GM23338 (cell line): ENCODE data around the gene LPP. TPM values are rescaled to one million over a fixed set of nuclear protein-coding genes. Genes with fewer than 3 reads are reported as not detected.

Experiments used
- ATAC-seq: fragments of 200-7000 bp; cut with Tn5 transposase; 3 replicates; pipeline ENCODE4 v1.9.1; 2020
- DNase-seq: peaks from one replicate; pipeline ENCODE4 v3.0.0-alpha.2; 2015; ENCODE audit warnings: low spot score
- H2AFZ ChIP-seq: fragments of 200-600 bp; sonication (generic); 2 replicates; pipeline ENCODE4 v1.8.0; 2016; ENCODE audit warnings: antibody characterized with exemption, mild to moderate bottlenecking, moderate library complexity
- H3F3A ChIP-seq: fragments of 200-600 bp; sonication (generic); replicated peaks from 2 replicates; pipeline ENCODE4 v1.8.0; 2017; ENCODE audit warnings: antibody characterized with exemption, mixed run types, low read depth
- H3K27ac ChIP-seq: fragments of 200-600 bp; sonication (generic); 2 replicates; pipeline ENCODE4 v1.6.1; 2016; ENCODE audit warnings: low read depth
- H3K27me3 ChIP-seq: fragments of 200-600 bp; sonication (generic); 2 replicates; pipeline ENCODE4 v1.8.0; 2016; ENCODE audit warnings: mild to moderate bottlenecking, mixed run types, moderate library complexity; ENCODE audit not compliant: insufficient read depth
- H3K36me3 ChIP-seq: fragments of 200-600 bp; sonication (generic); 2 replicates; pipeline ENCODE4 v1.8.0; 2016; ENCODE audit warnings: mild to moderate bottlenecking; ENCODE audit not compliant: insufficient read depth
- H3K4me1 ChIP-seq: fragments of 200-600 bp; sonication (generic); 2 replicates; pipeline ENCODE4 v1.8.0; 2016; ENCODE audit warnings: mild to moderate bottlenecking, moderate library complexity; ENCODE audit not compliant: insufficient read depth
- H3K4me2 ChIP-seq: fragments of 200-600 bp; sonication (generic); 2 replicates; pipeline ENCODE4 v1.7.1; 2017; ENCODE audit warnings: mixed run types
- H3K4me3 ChIP-seq: fragments of 200-600 bp; sonication (generic); 2 replicates; pipeline ENCODE4 v1.6.1; 2016; ENCODE audit warnings: mixed run types
- H3K79me2 ChIP-seq: fragments of 200-600 bp; sonication (generic); replicated peaks from 2 replicates; pipeline ENCODE4 v1.8.0; 2017; ENCODE audit warnings: mild to moderate bottlenecking; ENCODE audit not compliant: insufficient read depth
- H3K9me2 ChIP-seq: fragments of 200-600 bp; sonication (generic); 2 replicates; pipeline ENCODE4 v1.8.0; 2017; ENCODE audit not compliant: insufficient read depth
- H4K20me1 ChIP-seq: fragments of 200-600 bp; sonication (generic); replicated peaks from 2 replicates; pipeline ENCODE4 v1.8.0; 2017; ENCODE audit warnings: mild to moderate bottlenecking; ENCODE audit not compliant: insufficient read depth
- H3K27ac Mint-ChIP-seq: 2 replicates; pipeline ENCODE4 v1.8.0; 2020; ENCODE audit warnings: inconsistent platforms, mild to moderate bottlenecking, moderate library complexity, mixed read lengths
- H3K27me3 Mint-ChIP-seq: 3 replicates; pipeline ENCODE4 v1.8.0; 2022; ENCODE audit warnings: low read depth, mild to moderate bottlenecking, moderate library complexity, mixed read lengths, inconsistent platforms; ENCODE audit not compliant: insufficient read depth, poor library complexity
- H3K36me3 Mint-ChIP-seq: 3 replicates; pipeline ENCODE4 v1.8.0; 2021; ENCODE audit warnings: low read depth, mild to moderate bottlenecking, inconsistent platforms, moderate library complexity, mixed read lengths
- H3K4me1 Mint-ChIP-seq: 3 replicates; pipeline ENCODE4 v1.8.0; 2020; ENCODE audit warnings: mild to moderate bottlenecking, inconsistent platforms, mixed read lengths
- H3K4me3 Mint-ChIP-seq: 3 replicates; pipeline ENCODE4 v1.8.0; 2021; ENCODE audit warnings: moderate library complexity, mild to moderate bottlenecking, inconsistent platforms, mixed read lengths
- H3K9me3 Mint-ChIP-seq: 3 replicates; pipeline ENCODE4 v1.8.0; 2020; ENCODE audit warnings: moderate library complexity, mild to moderate bottlenecking, inconsistent platforms, mixed read lengths
- CREB1 ChIP-seq: fragments of 250-450 bp; sonication (Bioruptor Pico); IDR thresholded peaks from 2 replicates; pipeline ENCODE4 v1.5.0; 2020; ENCODE audit warnings: low read depth, mild to moderate bottlenecking, moderate library complexity
- CTCF ChIP-seq, 2 experiments: fragments of 200-600 bp in 1 of 2; sonication (generic) in 1 of 2; conservative IDR thresholded peaks; 2 replicates each; pipeline versions ENCODE4 v1.5.1 to v1.6.1; 2016 to 2017; ENCODE audit warnings: antibody characterized with exemption in 2 of 2, low read depth in 2 of 2, mild to moderate bottlenecking in 2 of 2, moderate library complexity in 1 of 2
- ETS1 ChIP-seq: IDR thresholded peaks from 2 replicates; pipeline ENCODE4 v1.6.1; 2016; ENCODE audit warnings: antibody characterized with exemption
- EZH2 ChIP-seq: fragments of 200-600 bp; sonication (generic); IDR thresholded peaks from one replicate; pipeline ENCODE4 v1.8.0; 2017; ENCODE audit warnings: antibody characterized with exemption, mild to moderate bottlenecking, low read depth; ENCODE audit not compliant: unreplicated experiment
- EZH2phosphoT487 ChIP-seq: fragments of 200-600 bp; sonication (generic); IDR thresholded peaks from one replicate; pipeline ENCODE4 v1.8.1; 2018; ENCODE audit warnings: antibody characterized with exemption; ENCODE audit not compliant: unreplicated experiment
- JUNB ChIP-seq: IDR thresholded peaks from one replicate; pipeline ENCODE4 v1.6.1; 2016; ENCODE audit warnings: antibody characterized with exemption; ENCODE audit not compliant: unreplicated experiment
- NANOG ChIP-seq: IDR thresholded peaks from 2 replicates; pipeline ENCODE4 v1.6.1; 2016; ENCODE audit warnings: antibody characterized with exemption, borderline replicate concordance
- POLR2AphosphoS5 ChIP-seq: IDR thresholded peaks from 2 replicates; pipeline ENCODE4 v1.6.1; 2016; ENCODE audit warnings: antibody characterized with exemption, low read depth
- REST ChIP-seq: IDR thresholded peaks from one replicate; pipeline ENCODE4 v1.6.1; 2018; ENCODE audit warnings: antibody characterized with exemption; ENCODE audit not compliant: unreplicated experiment
- STAT1 ChIP-seq: IDR thresholded peaks from one replicate; pipeline ENCODE4 v1.6.1; 2016; ENCODE audit warnings: antibody characterized with exemption; ENCODE audit not compliant: unreplicated experiment
- ZNF114 ChIP-seq: fragments of 250-450 bp; sonication (Bioruptor Pico); IDR thresholded peaks from 2 replicates; pipeline ENCODE4 v1.5.0; 2020; ENCODE audit warnings: mild to moderate bottlenecking, moderate library complexity
- ZNF331 ChIP-seq: fragments of 250-450 bp; sonication (Bioruptor Pico); IDR thresholded peaks from 2 replicates; pipeline ENCODE4 v1.5.0; 2020; ENCODE audit warnings: low read depth, mild to moderate bottlenecking, moderate library complexity
- ZNF462 ChIP-seq: fragments of 250-450 bp; sonication (Bioruptor Pico); IDR thresholded peaks from 2 replicates; pipeline ENCODE4 v1.5.0; 2020; ENCODE audit warnings: mild to moderate bottlenecking, moderate library complexity
- polyA plus RNA-seq: library from polyadenylated mRNA; unstranded; fragments of >200 nt; fragmentation: Nextera tagmentation; extraction: Ambion mirVana; gene quantifications from 2 replicates; pipeline ENCODE4 v1.2.1, GENCODE V29; 2016
- total RNA-seq: library from RNA; depleted of rRNA; stranded (reverse); fragments of >200 nt; shearing (Covaris generic); gene quantifications from 2 replicates; pipeline ENCODE4 v1.2.3, GENCODE V29; 2014

The LPP gene
- total and polyA plus RNA-seq, 2 experiments from 2014 or later, result 23.0 to 35.2 TPM

GRCh38 chr3:188583341-188584161, 429.6 kb downstream of the LPP start:
- Histone ChIP-seq H3K79me2 (no peaks in the 10 kb centered on the region), H4K20me1 (no peaks in the 10 kb centered on the region), H3K27ac (no peak overlapping the region; the same call in 1 of the 2 replicates), H3K4me3 (no peak overlapping the region), H3K27me3 (no peaks in the 10 kb centered on the region), H3F3A (no peaks in the 10 kb centered on the region), H3K4me1 (peaks cover 19% of the 10 kb centered on the region), H3K36me3 (no peaks in the 10 kb centered on the region), H3K4me2 (no peak overlapping the region), H2AFZ (no peak overlapping the region), H3K9me2 (no peaks in the 10 kb centered on the region)
- no peak for ATAC-seq
- no peaks in the 10 kb centered on the region for H3K36me3 Mint-ChIP-seq
- peaks cover 8% of the 10 kb centered on the region for H3K4me1 Mint-ChIP-seq
- TF ChIP-seq EZH2phosphoT487 (no peak), NANOG (no peak), STAT1 (no peak), JUNB (no peak), ZNF462 (CRISPR knock-in tag) (no peak), CTCF (conservative IDR thresholded peaks at IDR 0.05; ENCODE audit: low read depth in 2 of 2) (no peak), CREB1 (CRISPR knock-in tag) (no peak), ETS1 (no peak), ZNF114 (CRISPR knock-in tag) (no peak), EZH2 (no peak), POLR2AphosphoS5 (no peak), REST (no peak), ZNF331 (CRISPR knock-in tag) (no peak)
- H3K4me3 Mint-ChIP-seq, result no peak overlapping the region
- no peak for DNase-seq
- H3K27me3 Mint-ChIP-seq, result no peaks in the 10 kb centered on the region
- no peak overlapping the region; the same call in 1 of the 2 replicates for H3K27ac Mint-ChIP-seq
- no peaks in the 10 kb centered on the region for H3K9me3 Mint-ChIP-seq
